Psoas muscle (tissue), 8 donors: ENCODE results near the gene DCX. TPM values are rescaled to one million over a fixed set of nuclear protein-coding genes. Genes with fewer than 3 reads are reported as not detected.

ENCODE experiments used
- ATAC-seq, 4 donors: fragments of 200-7000 bp; cut with Tn5 transposase; one replicate each; pipeline ENCODE4 v1.9.1; 2020; ENCODE audit warnings: moderate library complexity in 3 of 4, mild to moderate bottlenecking in 2 of 4
- DNase-seq, 2 donors: peaks; one replicate each; pipeline ENCODE4 v3.0.0-alpha.2; 2020
- H3K27ac ChIP-seq: fragments of 200-600 bp; one replicate; pipeline ENCODE4 v1.8.0; 2022
- H3K27me3 ChIP-seq, 3 donors: fragments of 200-600 bp in 1 of 3; one replicate each; pipeline versions ENCODE4 v1.6.1 to v1.8.0; 2013 to 2022; ENCODE audit warnings: low read length in 2 of 3, mild to moderate bottlenecking in 2 of 3, moderate library complexity in 1 of 3; ENCODE audit not compliant: insufficient read depth in 3 of 3
- H3K36me3 ChIP-seq, 2 donors: fragments of 200-600 bp in 1 of 2; one replicate each; pipeline versions ENCODE4 v1.6.1 to v1.8.0; 2013 to 2022; ENCODE audit warnings: low read depth in 1 of 2, mild to moderate bottlenecking in 1 of 2, moderate library complexity in 1 of 2; ENCODE audit not compliant: insufficient read depth in 1 of 2
- H3K4me1 ChIP-seq: fragments of 200-600 bp; one replicate; pipeline ENCODE4 v1.8.0; 2022
- H3K4me3 ChIP-seq: fragments of 200-600 bp; one replicate; pipeline ENCODE4 v1.8.0; 2022; ENCODE audit warnings: mild to moderate bottlenecking
- H3K9me3 ChIP-seq: fragments of 200-600 bp; one replicate; pipeline ENCODE4 v1.8.0; 2022
- WGBS, 3 donors: extraction: QIAGEN DNeasy Blood & Tissue Kit; methylation state at CpG; one replicate each; pipeline versions ENCODE4 v1.1.6 to v1.1.7; 2013; 5-methylcytosine and 5-hydroxymethylcytosine counted together
- intact Hi-C, 2 donors: fragments of 100-400 bp; cut with DNase I; formaldehyde crosslinking; loops; one replicate each; pipeline versions ENCODE4 v1.11.0 to v1.14.2; 2022
- polyA plus RNA-seq, 3 donors: library from polyadenylated mRNA; stranded (reverse); fragments of 200-250 nt; gene quantifications; one replicate each; pipeline ENCODE4 v1.2.3, GENCODE V29; 2013
- total RNA-seq, 4 donors: library from RNA; stranded (reverse); fragmentation: NEBNext Ultra II Directional in 2 of 4; extraction: Animal tissue kit (Norgen Biotek cat#: 25700) in 2 of 4; gene quantifications; one replicate each; pipeline versions ENCODE4 v1.2.1 to v1.2.4, GENCODE V29; 2021 to 2023
- TF ChIP-seq, protein P1 (sequence below): fragments of 200-600 bp; IDR thresholded peaks from one replicate; pipeline ENCODE4 v1.8.0; 2022; ENCODE audit warnings: antibody characterized with exemption
- donor health status: healthy with polysubstance abuse.
- donor health status: DM: no; HTN: no; CAD: no; lungs with moderate emphysema.
- donor health status: Bipolar disorder and iron deficiency.
- donor health status: healthy.
- donor health status: DM: yes; HTN: yes; CAD: no.
- donor health status: DM: no; HTN: no; CAD: no.
- donor health status: DM: no; HTN: no; CAD: no.
- donor health status: DM: yes; HTN: yes; CAD: no.

The DCX gene
- total and polyA plus RNA-seq, 7 donors: under 0.01 TPM; not detected in 6

DNA sequence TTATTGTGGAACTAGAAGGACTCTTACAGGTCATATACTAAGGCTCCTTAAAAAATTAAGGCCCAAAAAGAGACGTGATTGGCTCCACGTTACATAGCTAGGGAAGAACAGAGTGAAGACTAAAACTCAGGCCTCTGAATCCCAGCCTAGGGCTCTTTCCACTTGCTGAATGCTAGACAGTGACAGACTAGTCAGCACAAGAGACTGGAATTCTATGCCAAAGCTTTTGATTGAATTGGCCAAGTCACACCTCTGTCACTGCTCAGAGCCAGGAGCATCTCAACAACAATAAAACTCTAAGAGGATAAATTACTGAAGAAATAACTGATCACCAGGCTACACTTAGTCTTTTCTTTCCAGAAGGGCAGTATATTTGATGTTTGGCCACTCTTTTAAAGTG is 16.8 kb downstream of the DCX start:
- Histone ChIP-seq H3K9me3 (no peaks in the 10 kb centered on the region), H3K4me1 (no peaks in the 10 kb centered on the region), H3K36me3 (no peaks in the 10 kb centered on the region), H3K27me3 (peaks cover 0 to 3% (median 0%) of the 10 kb centered on the region in 3 donors), H3K27ac (no peak overlapping the region), H3K4me3 (no peak overlapping the region)
- no peak for ATAC-seq
- intact Hi-C loops: no loop called here
- TF ChIP-seq, protein P1, sequence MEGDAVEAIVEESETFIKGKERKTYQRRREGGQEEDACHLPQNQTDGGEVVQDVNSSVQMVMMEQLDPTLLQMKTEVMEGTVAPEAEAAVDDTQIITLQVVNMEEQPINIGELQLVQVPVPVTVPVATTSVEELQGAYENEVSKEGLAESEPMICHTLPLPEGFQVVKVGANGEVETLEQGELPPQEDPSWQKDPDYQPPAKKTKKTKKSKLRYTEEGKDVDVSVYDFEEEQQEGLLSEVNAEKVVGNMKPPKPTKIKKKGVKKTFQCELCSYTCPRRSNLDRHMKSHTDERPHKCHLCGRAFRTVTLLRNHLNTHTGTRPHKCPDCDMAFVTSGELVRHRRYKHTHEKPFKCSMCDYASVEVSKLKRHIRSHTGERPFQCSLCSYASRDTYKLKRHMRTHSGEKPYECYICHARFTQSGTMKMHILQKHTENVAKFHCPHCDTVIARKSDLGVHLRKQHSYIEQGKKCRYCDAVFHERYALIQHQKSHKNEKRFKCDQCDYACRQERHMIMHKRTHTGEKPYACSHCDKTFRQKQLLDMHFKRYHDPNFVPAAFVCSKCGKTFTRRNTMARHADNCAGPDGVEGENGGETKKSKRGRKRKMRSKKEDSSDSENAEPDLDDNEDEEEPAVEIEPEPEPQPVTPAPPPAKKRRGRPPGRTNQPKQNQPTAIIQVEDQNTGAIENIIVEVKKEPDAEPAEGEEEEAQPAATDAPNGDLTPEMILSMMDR: no peak
- DNase-seq: no peak
- WGBS, 3 donors: 78 to 88% (median 88%) methylated on average over 2 of the region's 2 CpGs

DNA sequence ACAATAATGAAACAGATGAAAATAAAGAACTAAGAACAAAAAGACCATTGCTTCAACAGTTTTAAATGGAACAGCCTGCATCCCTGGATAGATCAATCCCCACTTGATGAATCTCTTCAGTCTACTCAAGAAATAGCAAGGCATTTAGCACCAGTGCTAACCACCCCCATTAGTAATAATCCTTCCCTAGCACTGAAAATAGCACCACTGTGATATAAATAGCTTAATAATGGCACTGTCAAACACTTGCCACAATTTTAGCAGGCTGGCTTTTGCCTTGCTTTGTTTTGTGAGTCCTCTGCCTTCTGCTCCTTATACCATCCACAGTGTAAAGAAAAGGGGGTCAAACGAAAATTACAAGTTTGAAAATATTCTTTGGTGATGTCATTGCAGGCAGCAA is 17.4 kb downstream of the DCX start:
- TF ChIP-seq, protein P1: no peak
- H3K4me3 ChIP-seq: no peak overlapping the region
- no peaks in the 10 kb centered on the region for H3K9me3 ChIP-seq
- WGBS, 3 donors: 29 to 66% (median 65%) methylated on average over 1 of the region's 1 CpG
- DNase-seq (no peak), ATAC-seq (no peak)
- intact Hi-C loops: no loop called here
- H3K4me1 ChIP-seq: no peaks in the 10 kb centered on the region
- peaks cover 0 to 3% (median 0%) of the 10 kb centered on the region in 3 donors for H3K27me3 ChIP-seq
- H3K36me3 ChIP-seq: no peaks in the 10 kb centered on the region
- no peak overlapping the region for H3K27ac ChIP-seq

DNA sequence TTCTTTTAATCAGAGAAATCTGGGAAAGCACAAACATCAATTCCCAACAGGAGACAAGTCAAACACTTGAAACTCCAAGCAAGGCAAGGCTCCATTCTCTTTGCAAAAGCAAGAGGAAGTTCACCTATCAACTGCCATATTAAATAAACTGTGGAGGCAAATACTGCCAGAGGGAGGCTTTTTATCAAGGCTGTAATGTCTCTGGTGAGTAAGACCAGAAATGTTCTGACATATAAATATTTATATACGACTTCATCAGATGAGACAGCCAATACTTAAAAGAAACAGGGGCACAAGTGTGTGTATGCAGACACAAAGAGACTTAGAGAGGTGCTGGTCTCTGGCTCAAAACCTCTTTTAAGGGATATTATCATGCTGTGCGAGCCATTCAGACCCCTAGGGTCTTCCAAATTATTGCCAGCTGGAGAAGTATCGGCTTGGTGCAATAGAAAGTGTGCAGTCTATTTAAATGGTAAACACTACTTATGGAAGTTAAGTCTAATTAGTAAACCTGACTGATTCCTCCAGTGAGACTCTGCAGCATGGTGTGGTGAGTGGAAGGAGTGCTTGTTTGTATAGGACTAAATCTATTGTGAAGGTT is 24.4 kb downstream of the DCX start:
- DNase-seq (no peak), ATAC-seq (no peak)
- WGBS, 3 donors: 50 to 76% (median 70%) methylated on average over 3 of the region's 3 CpGs
- peaks cover 0 to 9% (median 0%) of the 10 kb centered on the region in 3 donors for H3K27me3 ChIP-seq
- H3K36me3 ChIP-seq: no peaks in the 10 kb centered on the region
- H3K4me3 ChIP-seq: no peak overlapping the region
- no peaks in the 10 kb centered on the region for H3K4me1 ChIP-seq
- intact Hi-C loops: no loop called here
- no peak overlapping the region for H3K27ac ChIP-seq
- H3K9me3 ChIP-seq: no peaks in the 10 kb centered on the region
- TF ChIP-seq, protein P1: no peak

DNA sequence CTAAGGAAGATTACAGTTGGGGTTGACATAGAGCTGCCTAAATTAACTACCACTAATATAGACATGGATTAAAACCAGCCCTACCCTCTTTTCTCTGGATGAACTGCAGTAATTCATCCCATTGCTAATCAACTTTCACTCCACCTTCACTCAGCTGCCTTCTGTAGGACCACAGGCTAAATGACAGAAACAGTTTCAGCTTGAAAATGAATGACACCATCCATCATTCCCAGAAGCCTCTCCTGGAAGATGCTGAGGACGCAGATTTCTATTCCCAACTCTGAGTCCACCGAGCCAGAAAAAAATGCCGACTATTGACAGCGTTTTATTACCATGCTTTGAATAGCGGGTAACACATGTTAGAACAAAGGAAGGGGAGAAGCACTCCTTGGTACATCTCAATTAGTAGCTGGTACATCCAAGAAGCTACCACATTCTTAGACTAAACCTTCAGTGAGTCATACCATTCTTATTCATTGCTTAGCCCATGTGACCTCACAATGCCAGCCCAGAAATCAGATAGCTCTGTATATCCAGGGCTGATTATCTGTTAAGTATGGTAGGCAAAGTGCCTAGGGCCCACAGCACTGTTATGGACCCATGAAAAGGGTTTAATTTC is 25.3 kb downstream of the DCX start:
- no peak for ATAC-seq
- Histone ChIP-seq H3K27ac (no peak overlapping the region), H3K36me3 (no peaks in the 10 kb centered on the region), H3K4me3 (no peak overlapping the region), H3K4me1 (no peaks in the 10 kb centered on the region), H3K27me3 (peaks cover 0 to 9% (median 0%) of the 10 kb centered on the region in 3 donors), H3K9me3 (no peaks in the 10 kb centered on the region)
- no peak for DNase-seq
- 82 to 92% (median 90%) methylated on average over 5 of the region's 5 CpGs for WGBS, 3 donors
- intact Hi-C loops: no loop called here
- TF ChIP-seq, protein P1: no peak

DNA sequence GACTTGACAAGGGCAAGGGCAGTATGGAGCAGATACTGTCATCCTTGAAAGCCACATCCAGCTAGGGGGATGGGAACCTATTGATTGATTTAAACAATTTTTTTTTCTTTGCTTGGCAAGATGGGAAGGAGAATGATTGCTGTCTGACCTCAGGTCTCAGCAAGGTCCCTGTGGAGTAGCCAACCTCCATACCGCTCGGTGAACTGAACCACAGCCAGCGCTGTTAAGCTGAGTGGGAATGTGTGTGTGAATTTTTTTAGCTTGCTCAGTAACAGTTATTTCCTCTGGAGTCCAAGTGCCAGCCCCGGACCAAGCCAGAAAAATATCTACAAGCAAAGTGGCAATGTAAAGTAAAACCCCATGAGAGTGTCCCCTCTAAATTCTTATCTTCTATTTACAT is 25.9 kb downstream of the DCX start:
- Histone ChIP-seq H3K27ac (no peak overlapping the region), H3K4me3 (no peak overlapping the region), H3K27me3 (peaks cover 0 to 9% (median 0%) of the 10 kb centered on the region in 3 donors), H3K36me3 (no peaks in the 10 kb centered on the region), H3K9me3 (no peaks in the 10 kb centered on the region), H3K4me1 (no peaks in the 10 kb centered on the region)
- TF ChIP-seq, protein P1: no peak
- no peak for DNase-seq
- ATAC-seq: no peak
- intact Hi-C loops: no loop called here
- 54 to 62% (median 61%) methylated on average over 4 of the region's 4 CpGs for WGBS, 3 donors
